ENCODE data around the gene ZBTB42. TPM values are rescaled to one million over a fixed set of nuclear protein-coding genes. Genes with fewer than 3 reads are reported as not detected.

The ZBTB42 gene
- total RNA-seq, 1 experiment from 2014 or later = 1.4 TPM

DNA sequence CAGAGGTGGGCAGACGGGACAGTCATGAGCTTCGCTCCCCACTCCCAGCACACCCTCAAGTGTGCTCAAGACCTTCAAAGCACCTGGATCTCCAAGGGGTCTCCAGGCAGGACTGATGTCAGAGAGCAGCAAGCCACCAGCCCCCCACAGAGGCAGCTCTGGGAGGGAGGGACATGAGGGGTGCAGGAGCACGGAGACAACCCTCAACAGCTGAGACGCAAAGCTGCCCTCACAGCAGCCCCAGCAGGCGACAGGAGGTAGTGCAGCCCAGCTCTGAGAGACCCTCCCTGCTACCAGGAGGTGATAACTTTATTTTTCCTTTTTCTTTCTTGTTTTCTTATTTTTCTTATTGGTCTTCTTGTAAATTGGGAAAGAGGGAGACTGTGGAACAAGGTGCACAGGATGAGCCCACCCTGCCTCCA lies 30.0 kb upstream of the ZBTB42 start:
- Histone ChIP-seq H3K27me3 (replicated peaks; ENCODE audit: insufficient read depth, low read depth, low read length, poor library complexity) (no peaks in the 10 kb centered on the region), H3K4me1 (ENCODE audit: insufficient read depth, low read length, poor library complexity, severe bottlenecking) (peaks cover 5% of the 10 kb centered on the region), H3K27ac (ENCODE audit: low read depth, low read length, poor library complexity, severe bottlenecking) (no peak overlapping the region), H3K4me3 (ENCODE audit: low read depth, low read length, poor library complexity, severe bottlenecking) (no peak overlapping the region), H3K36me3 (ENCODE audit: insufficient read depth, low read length, poor library complexity, severe bottlenecking) (peaks cover 47% of the 10 kb centered on the region), H3K9me3 (ENCODE audit: low read depth, low read length, poor library complexity, severe bottlenecking) (no peaks in the 10 kb centered on the region)
- ChIA-PET CTCF (interaction anchor here (0.5 to 1.2 kb wide), 2 partner anchors 9 to 18 kb away, joined by 3 to 5 read pairs; partner anchors contain the start of gene SIVA1), POLR2A (ENCODE audit: low non-redundant PET) (no interaction called here)
- intact Hi-C loops (cut with micrococcal nuclease; ENCODE audit: unreplicated experiment) = no loop called here
- peak; percentile 45 for DNase-seq (ENCODE audit: low spot score)
- TF ChIP-seq CTCF (conservative IDR thresholded peaks at IDR 0.05; ENCODE audit: low read depth, low read length) (peak; percentile 56), EZH2 (IDR thresholded peaks at IDR 0.05; ENCODE audit: borderline replicate concordance, low read depth, low read length, poor library complexity, severe bottlenecking) (no peak)
- no TSS peak for BruUV-seq (replicated peaks)

GRCh38 chr14:104771374-104771773 lies 29.5 kb upstream of the ZBTB42 start:
- intact Hi-C loops (cut with micrococcal nuclease; ENCODE audit: unreplicated experiment) = no loop called here
- H3K4me1 ChIP-seq (ENCODE audit: insufficient read depth, low read length, poor library complexity, severe bottlenecking) = peaks cover 5% of the 10 kb centered on the region
- H3K36me3 ChIP-seq (ENCODE audit: insufficient read depth, low read length, poor library complexity, severe bottlenecking) = peaks cover 53% of the 10 kb centered on the region
- H3K27ac ChIP-seq (ENCODE audit: low read depth, low read length, poor library complexity, severe bottlenecking) = no peak overlapping the region
- no peak for DNase-seq (ENCODE audit: low spot score)
- H3K27me3 ChIP-seq (replicated peaks; ENCODE audit: insufficient read depth, low read depth, low read length, poor library complexity) = no peaks in the 10 kb centered on the region
- BruUV-seq (replicated peaks) = no TSS peak
- TF ChIP-seq CTCF (conservative IDR thresholded peaks at IDR 0.05; ENCODE audit: low read depth, low read length) (no peak), EZH2 (IDR thresholded peaks at IDR 0.05; ENCODE audit: borderline replicate concordance, low read depth, low read length, poor library complexity, severe bottlenecking) (no peak)
- ChIA-PET CTCF (interaction anchor here (1.2 kb wide), 1 partner anchor 19 kb away, joined by 5 read pairs; the partner anchor contains the start of gene SIVA1), POLR2A (ENCODE audit: low non-redundant PET) (no interaction called here)
- no peak overlapping the region for H3K4me3 ChIP-seq (ENCODE audit: low read depth, low read length, poor library complexity, severe bottlenecking)
- H3K9me3 ChIP-seq (ENCODE audit: low read depth, low read length, poor library complexity, severe bottlenecking) = no peaks in the 10 kb centered on the region

GRCh38 chr14:104771918-104772706 lies 28.8 kb upstream of the ZBTB42 start:
- TF ChIP-seq CTCF (conservative IDR thresholded peaks at IDR 0.05; ENCODE audit: low read depth, low read length) (no peak), EZH2 (IDR thresholded peaks at IDR 0.05; ENCODE audit: borderline replicate concordance, low read depth, low read length, poor library complexity, severe bottlenecking) (no peak)
- no peaks in the 10 kb centered on the region for H3K27me3 ChIP-seq (replicated peaks; ENCODE audit: insufficient read depth, low read depth, low read length, poor library complexity)
- peaks cover 5% of the 10 kb centered on the region for H3K4me1 ChIP-seq (ENCODE audit: insufficient read depth, low read length, poor library complexity, severe bottlenecking)
- H3K4me3 ChIP-seq (ENCODE audit: low read depth, low read length, poor library complexity, severe bottlenecking) = no peak overlapping the region
- CTCF ChIA-PET = no interaction called here
- H3K27ac ChIP-seq (ENCODE audit: low read depth, low read length, poor library complexity, severe bottlenecking) = no peak overlapping the region
- BruUV-seq (replicated peaks) = no TSS peak
- H3K9me3 ChIP-seq (ENCODE audit: low read depth, low read length, poor library complexity, severe bottlenecking) = no peaks in the 10 kb centered on the region
- no peak for DNase-seq (ENCODE audit: low spot score)
- H3K36me3 ChIP-seq (ENCODE audit: insufficient read depth, low read length, poor library complexity, severe bottlenecking) = peaks cover 57% of the 10 kb centered on the region
- intact Hi-C loops (cut with micrococcal nuclease; ENCODE audit: unreplicated experiment) = no loop called here
- POLR2A ChIA-PET (ENCODE audit: low non-redundant PET) = no interaction called here
